ENCODE data around the gene CCPG1. TPM values are rescaled to one million over a fixed set of nuclear protein-coding genes. Genes with fewer than 3 reads are reported as not detected.

The CCPG1 gene
- total and polyA plus RNA-seq, 2 of the 13 experiments (the other 11 are each of a cell fraction or from before 2014, with no cell fraction given) = 16.1 to 19.5 TPM

- TF ChIP-seq ZMAT5 (CRISPR knock-in tag; IDR thresholded peaks at IDR 0.05; ENCODE audit: borderline replicate concordance, low read depth) = no peak
- TF ChIP-seq, protein P1, sequence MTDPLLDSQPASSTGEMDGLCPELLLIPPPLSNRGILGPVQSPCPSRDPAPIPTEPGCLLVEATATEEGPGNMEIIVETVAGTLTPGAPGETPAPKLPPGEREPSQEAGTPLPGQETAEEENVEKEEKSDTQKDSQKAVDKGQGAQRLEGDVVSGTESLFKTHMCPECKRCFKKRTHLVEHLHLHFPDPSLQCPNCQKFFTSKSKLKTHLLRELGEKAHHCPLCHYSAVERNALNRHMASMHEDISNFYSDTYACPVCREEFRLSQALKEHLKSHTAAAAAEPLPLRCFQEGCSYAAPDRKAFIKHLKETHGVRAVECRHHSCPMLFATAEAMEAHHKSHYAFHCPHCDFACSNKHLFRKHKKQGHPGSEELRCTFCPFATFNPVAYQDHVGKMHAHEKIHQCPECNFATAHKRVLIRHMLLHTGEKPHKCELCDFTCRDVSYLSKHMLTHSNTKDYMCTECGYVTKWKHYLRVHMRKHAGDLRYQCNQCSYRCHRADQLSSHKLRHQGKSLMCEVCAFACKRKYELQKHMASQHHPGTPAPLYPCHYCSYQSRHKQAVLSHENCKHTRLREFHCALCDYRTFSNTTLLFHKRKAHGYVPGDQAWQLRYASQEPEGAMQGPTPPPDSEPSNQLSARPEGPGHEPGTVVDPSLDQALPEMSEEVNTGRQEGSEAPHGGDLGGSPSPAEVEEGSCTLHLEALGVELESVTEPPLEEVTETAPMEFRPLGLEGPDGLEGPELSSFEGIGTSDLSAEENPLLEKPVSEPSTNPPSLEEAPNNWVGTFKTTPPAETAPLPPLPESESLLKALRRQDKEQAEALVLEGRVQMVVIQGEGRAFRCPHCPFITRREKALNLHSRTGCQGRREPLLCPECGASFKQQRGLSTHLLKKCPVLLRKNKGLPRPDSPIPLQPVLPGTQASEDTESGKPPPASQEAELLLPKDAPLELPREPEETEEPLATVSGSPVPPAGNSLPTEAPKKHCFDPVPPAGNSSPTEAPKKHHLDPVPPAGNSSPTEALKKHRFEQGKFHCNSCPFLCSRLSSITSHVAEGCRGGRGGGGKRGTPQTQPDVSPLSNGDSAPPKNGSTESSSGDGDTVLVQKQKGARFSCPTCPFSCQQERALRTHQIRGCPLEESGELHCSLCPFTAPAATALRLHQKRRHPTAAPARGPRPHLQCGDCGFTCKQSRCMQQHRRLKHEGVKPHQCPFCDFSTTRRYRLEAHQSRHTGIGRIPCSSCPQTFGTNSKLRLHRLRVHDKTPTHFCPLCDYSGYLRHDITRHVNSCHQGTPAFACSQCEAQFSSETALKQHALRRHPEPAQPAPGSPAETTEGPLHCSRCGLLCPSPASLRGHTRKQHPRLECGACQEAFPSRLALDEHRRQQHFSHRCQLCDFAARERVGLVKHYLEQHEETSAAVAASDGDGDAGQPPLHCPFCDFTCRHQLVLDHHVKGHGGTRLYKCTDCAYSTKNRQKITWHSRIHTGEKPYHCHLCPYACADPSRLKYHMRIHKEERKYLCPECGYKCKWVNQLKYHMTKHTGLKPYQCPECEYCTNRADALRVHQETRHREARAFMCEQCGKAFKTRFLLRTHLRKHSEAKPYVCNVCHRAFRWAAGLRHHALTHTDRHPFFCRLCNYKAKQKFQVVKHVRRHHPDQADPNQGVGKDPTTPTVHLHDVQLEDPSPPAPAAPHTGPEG (CRISPR knock-in tag; IDR thresholded peaks at IDR 0.05) = no peak
- 0 out of 2 replicates have a peak, but pooled peaks have one; percentile 9 for TF ChIP-seq EHMT2 (IDR thresholded peaks at IDR 0.05; ENCODE audit: borderline replicate concordance, low read depth, low read length)
- TF ChIP-seq ZEB1 (IDR thresholded peaks at IDR 0.05; ENCODE audit: insufficient replicate concordance, low read depth) = no peak
- TF ChIP-seq ZIK1 (CRISPR knock-in tag; IDR thresholded peaks at IDR 0.05; ENCODE audit: borderline replicate concordance, low read depth) = no peak
- no peak for TF ChIP-seq NBN (conservative IDR thresholded peaks at IDR 0.05)
- TF ChIP-seq TOPORS (CRISPR knock-in tag; IDR thresholded peaks at IDR 0.05) = no peak
- no peak for TF ChIP-seq ASH2L (IDR thresholded peaks at IDR 0.05; ENCODE audit: insufficient read length, low read depth, low read length)
- no peak for TF ChIP-seq HNF4G (IDR thresholded peaks at IDR 0.05; ENCODE audit: borderline replicate concordance, low read depth, low read length)
- TF ChIP-seq HNF4G (CRISPR knock-in tag; IDR thresholded peaks at IDR 0.05; ENCODE audit: borderline replicate concordance, low read depth) = no peak
- no peak for TF ChIP-seq YEATS2 (CRISPR knock-in tag; IDR thresholded peaks at IDR 0.05; ENCODE audit: borderline replicate concordance)
- TF ChIP-seq HOXD1 (CRISPR knock-in tag; IDR thresholded peaks at IDR 0.05) = no peak
Observed at GRCh38 chr15:55319537-55320237, 88.5 kb downstream of the CCPG1 start (continued).

Measured in HepG2 (cell line).